NCI-H2171 treated with DMSO at 0.1 percent for 48 hours (cell line): ENCODE measurements around the gene ARHGEF35.
"Not testable (repeated sequence)": the region's sequence is repeated elsewhere in the genome, so short reads cannot be mapped to it uniquely, and the experiment has no call there.

Experiments
- DNase-seq: peaks from one replicate; lab custom pipeline; 2025; lab: John Stamatoyannopoulos, UW

Gene ARHGEF35

DNA sequence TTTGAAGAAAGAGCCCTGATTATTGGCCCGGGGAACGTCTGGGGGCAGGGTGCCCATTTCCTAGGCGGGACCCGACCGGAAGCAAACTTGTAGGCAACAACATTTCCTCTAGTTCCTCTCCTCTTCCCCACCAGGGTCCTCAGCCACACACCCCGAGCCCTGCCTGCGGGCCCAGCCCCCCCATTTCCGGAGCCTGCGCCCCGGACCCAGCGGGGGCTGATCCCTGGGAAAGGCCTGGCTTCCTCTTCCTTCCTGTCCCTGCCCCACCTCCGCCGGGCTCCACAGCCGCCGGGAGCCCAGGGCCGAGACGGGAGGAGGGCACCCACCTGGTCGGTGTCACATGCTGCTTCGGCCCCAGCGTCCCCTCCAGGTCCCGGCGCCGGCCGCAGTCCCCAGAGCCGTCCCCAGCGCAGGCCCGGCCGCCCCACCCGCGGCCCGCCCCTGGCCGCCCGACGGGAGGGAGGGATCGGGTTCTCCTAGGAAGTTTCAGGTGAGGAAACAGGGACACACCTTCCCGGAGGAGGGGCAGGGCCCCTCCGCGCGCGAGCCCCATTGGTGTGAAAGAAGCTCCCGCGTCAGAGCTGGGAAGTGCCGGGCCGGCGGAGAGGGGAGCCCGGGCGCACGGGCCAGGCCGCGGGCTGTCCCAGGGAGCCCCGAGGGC, at the start of gene ARHGEF35:
Gene ARHGEF35, minus strand, starts transcription at position 622 of the 661 bp plus-strand sequence. CDS start 7,450 bp downstream, outside the sequence.
- not testable (repeated sequence) for DNase-seq

DNA sequence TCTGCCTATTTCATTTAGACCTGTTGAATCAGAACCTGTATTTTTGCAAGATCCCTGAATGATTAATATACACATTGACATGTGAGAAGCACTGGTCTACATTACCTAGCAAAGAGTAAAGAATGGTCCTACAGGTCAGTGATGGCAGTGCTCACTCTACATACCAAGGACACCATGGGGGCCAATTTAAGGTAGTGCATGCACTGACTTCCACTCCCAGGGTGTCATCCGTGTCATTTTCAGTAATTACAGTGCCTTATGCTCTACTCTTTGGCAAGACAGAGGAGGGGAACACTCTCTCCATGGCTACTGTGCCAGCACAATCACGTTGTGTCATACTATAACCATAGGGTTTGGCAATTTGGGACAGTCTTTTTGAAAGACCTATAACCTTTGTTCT, 49.7 kb upstream of the ARHGEF35 start:
- not testable (repeated sequence) for DNase-seq

DNA sequence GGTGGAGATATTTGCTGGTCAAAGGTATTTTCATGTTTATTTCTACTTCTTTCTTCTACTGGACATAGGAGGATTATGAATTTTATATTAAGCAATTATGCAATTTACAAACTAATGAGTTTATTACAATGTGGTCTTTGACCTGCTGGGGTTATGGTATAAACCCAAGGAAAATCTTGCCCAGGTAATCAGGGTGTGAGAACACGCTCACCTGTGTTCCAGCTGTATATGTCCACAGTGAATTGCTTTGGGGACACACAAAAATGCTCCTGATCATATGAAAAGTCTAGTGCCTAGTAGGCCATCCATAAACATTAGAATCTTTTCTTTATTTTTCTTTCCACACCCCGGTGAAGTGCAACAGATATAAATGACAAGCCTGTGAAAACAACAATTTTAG, 43.7 kb upstream of the ARHGEF35 start, which contains the start of gene OR2A42:
Gene OR2A42, minus strand, starts transcription at position 241 of the 400 bp plus-strand sequence. CDS start 6,762 bp downstream, outside the sequence.
- DNase-seq, result not testable (repeated sequence)

DNA sequence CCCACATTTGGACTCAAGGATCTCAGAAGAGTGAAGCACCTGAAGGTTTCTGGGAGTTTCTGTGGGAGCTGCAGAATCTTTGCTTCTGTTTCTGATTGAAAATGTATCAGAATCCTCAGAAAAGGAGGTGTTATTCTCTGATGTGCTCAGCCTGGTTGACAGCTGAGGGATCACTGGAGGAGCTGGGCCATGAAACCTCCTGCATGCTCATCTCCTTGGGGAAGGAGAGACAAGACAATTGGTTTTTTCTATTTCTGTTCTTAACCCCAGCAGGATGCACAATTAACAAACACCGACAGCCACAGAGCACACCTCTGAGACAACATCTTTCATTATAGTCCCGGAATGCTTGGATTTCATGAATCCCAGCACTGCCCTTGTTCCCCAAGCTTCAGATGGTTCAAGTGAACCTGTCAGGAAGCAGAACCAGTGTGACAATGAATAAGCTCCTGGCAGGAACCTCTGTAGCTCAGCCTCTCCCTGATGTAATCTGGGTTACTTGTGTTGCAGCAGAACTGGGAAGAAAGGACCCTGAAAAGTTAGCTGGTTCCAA, 43.0 kb upstream of the ARHGEF35 start:
- DNase-seq, result not testable (repeated sequence)

DNA sequence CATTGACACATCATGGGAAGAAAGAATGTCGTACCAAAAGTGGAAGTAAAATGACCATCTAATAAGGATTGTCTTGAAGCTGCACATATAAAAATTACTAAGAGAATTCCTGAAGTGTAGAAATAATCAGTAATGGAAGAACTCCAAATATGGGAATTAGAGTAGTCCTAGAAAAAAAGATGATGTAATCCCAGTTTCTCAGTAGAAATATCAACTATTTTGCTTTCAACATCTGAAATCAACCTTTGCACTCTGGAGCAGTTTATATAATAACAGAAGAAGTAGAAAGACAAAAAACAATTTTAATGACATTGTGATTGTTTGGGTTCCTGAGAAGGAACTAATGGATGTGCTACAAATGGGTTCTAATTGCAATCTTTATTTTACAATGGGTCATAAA, 37.4 kb upstream of the ARHGEF35 start:
- DNase-seq, result not testable (repeated sequence)

DNA sequence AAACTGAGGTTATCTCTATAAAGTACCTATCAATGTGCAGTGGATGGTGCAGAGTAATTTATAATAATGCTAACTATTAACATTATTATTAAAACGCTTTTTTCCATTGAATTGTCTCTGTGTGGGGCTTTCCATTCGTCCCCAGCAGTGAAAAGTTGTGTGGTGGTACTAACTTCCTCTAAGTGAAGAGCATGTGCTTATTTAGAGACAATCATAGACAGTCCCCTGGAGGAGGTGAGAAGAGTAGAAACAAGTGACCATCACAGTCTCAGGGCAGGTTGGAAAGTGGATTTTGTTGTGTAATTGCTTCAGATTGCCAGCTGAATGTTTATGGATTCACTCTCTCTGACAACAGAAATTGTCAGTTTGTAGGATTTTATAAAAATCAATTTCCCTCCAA, 35.4 kb upstream of the ARHGEF35 start:
- DNase-seq, result not testable (repeated sequence)

DNA sequence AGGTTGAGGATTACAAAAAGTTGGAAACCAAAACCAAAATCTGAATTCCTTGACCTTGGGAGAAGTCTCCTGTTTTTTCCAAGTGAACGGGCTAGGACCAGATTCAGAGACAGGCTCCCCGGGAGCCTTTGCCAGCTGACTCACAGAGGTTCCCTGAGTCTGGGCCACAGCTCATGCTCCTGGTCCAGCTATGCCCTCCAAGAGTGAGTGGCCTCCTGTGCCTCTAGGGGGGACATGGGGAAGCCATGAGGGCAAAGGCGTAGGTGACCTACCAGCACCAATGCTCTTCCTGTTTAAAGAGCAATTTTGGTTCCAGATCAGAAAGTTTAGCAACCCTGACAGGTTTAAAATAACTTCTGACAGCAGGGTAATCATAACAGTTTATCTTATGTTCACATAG, 33.2 kb upstream of the ARHGEF35 start:
- DNase-seq, result not testable (repeated sequence)

DNA sequence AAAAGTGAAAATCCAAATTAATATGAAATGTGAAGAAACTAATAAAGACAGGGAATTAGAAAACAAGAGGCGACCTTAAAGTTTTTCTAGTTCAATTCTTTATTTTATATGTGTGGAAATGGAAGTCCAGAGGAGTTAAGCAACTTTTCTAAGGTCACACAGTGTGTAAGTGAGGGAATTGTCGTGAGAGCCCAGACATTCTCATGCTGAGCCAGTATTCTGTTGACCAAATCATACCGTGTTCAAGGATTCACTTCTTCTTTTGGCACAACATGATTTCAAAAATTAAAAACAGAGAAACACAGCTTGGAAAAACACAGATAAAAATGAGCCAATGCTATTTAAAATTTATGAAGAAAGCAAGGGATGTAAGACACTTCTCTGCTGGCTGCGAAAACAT, 31.2 kb upstream of the ARHGEF35 start:
- not testable (repeated sequence) for DNase-seq

DNA sequence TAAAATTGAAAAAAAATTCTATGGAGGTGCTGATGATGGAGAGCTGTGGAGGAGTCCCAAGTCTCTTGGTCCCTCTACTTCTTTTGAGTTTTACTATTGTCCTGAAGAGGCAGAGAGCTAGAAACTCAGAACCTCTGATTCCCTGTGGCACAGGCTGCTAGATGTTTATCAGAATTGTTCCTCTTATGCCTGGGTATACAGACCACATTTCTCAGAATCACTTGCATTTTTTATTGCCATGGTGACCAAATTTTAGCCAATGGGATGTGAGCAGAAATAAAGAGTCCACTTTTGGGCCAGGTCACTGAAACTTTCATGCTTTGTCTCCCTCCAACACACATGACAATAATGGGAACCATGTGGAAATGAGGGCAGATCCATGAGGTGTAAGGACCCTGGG, 28.0 kb upstream of the ARHGEF35 start:
- DNase-seq, result not testable (repeated sequence)

DNA sequence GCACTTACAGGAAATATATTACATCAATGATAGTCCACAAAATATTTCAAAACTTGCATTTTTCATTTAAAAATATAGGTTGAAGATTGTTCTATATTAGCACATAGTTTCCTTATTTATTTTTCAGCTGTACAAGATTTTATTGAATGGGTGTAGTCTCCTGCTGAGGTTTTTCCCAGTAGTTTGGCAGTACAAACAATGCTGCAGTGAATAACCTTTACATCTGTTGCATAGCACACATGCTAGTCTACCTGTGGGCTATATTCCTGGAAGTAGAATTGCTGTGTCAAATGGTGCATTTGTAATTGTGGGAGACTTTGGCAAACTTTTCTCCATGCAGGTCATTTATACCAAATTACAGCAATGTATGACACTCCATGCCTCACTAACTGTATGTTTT, 24.9 kb upstream of the ARHGEF35 start:
- DNase-seq, result not testable (repeated sequence)

DNA sequence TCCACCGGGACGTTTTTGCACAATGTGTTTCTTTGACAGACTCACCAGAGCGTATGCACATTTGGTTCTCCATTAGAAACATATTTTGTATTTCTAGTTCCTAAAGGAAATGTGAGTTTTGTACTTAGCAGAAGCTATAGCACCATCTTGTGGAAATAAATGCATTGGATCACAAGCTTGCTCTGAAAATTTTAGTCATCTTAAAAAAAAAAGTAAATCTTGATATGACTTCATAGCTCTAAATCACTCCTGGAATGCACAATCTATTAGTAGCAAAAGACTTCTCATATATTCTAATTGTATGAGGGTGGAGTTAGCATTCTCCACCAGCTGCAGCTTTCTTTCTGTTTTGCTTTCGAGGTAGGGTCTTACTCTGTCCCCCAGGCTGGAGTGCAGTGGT, 23.5 kb upstream of the ARHGEF35 start:
- DNase-seq, result not testable (repeated sequence)

DNA sequence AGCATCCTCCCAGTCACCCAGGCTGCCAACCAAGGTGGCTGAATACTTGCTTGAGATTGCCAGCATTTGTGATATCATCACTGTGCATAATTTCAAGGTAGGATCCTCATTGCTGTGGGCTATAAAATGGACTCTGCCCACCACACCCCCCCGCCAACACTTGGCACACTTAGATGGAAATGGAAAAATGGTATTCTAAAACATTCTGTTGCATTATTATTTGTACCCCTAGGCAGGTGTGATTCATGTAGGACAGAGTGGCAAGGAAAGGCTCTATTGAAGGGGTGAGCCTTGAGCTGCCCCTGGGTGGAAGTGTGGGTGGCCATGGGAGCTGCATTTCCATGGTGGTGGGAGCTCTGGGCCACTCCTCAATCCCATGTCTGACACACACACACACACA, 22.9 kb upstream of the ARHGEF35 start:
- not testable (repeated sequence) for DNase-seq

DNA sequence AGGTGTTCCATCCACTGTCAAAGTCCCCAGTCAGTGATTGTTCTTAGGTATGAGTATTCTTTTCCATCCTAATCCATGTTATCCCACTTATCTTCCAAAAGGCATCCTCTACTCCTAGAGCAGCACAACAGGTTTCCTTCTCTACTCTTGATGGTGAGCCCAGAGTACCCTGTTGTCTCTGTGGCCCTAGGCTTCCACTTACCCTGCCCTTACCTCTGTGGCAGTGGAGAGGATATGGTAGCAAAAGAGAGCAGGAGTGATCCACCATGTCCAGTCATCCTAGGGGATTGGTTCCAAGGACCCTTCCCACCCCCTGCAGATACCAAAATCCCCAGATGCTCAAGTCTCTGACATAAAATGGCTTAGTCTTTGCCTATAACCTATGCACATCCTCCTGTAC, 21.6 kb upstream of the ARHGEF35 start:
- DNase-seq, result not testable (repeated sequence)

DNA sequence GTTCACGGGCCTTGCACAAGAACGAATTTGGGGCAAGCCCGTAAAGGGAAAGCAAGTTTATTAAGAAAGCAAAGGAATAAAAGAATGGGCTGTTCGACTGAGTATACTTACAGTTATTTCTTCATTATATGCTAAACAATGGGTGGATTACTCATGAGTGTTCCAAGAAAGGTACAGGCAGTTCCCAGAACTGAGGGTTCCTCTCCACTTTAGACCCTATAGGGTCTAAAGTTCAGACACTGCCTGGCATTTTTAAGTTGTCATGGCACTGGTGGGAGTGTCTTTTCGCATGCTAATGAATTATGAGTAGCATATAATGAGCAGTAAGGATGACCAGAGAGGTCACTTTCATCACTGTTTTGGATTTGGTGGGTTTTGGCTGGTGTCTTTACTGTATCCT, 9.7 kb upstream of the ARHGEF35 start:
- DNase-seq, result not testable (repeated sequence)

DNA sequence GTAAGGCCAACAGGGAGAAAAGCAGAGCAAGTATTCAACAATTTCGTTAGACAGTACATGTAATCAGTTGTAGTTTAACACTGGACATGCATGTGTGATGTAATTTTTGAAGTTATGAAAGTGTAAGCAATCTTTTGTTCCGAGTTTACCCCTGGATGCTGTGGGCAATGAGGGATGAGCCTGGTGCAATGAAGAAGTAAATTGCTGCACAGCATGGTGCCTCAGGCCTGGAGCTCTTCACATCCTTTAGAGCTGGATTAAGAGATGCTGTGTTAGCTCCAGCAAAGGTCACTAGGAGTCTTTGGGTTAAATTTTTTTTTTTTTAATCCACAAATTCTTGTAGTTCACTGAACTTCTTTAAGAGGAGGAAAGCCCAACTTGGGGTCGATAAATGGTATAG, 7.5 kb upstream of the ARHGEF35 start:
- not testable (repeated sequence) for DNase-seq

DNA sequence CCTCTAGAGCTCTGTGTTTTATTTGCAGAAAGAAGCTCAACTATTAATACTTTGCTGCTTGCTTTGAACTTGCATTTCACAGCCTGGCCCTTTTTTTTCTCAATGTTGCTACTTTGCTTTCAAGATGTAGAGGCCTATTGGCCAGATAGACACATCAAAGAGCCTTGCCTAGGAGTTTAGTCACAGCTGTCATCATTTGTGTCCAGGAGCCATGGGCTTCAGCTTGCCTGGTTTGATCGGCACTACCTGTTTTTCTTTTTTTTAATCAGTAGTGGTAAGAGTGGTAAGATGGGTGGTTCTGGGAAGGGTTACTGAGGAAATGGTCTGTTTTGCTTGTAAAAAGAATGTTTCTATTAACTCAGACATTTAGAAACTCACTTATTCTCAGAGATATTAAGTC, 6.3 kb upstream of the ARHGEF35 start:
- not testable (repeated sequence) for DNase-seq

DNA sequence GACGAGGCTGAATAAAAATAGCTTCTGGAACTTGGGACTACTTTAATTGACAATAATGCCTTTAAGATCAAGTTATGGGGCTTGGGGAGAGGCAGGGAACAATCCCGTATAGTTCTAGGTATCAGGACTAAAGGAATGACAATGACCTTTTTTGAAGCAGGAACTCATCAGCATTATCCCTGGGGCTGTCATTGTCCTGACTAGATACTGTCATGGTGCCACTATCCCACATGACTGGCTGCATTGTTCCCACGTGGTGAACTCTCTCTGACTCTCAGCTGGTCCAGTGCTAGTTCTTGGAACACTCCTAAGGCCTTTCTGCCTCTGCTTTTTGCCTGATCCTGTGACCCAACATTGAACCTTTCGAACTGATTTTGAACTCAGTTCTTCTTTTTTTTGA, 3.3 kb upstream of the ARHGEF35 start:
- not testable (repeated sequence) for DNase-seq

DNA sequence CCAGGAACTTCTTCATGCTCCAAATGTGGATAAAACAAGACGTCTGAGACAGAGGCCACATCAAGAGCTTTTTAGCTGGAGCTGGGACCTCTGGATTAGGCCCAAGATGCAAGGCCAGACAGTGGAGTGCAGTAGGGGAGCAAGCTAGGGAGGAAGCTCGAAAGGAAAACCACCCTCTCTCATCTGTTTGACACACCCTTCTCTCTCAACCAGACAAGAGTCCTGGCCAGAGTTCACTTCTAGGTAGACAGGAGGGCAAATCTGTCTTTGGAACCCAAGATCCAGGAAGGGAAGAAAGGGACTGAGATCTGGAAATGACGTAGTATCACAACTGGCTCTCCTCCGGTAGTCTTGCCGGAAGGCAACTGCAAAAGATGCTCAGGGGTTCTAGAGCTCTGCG, 1.2 kb downstream of the ARHGEF35 start:
- not testable (repeated sequence) for DNase-seq

DNA sequence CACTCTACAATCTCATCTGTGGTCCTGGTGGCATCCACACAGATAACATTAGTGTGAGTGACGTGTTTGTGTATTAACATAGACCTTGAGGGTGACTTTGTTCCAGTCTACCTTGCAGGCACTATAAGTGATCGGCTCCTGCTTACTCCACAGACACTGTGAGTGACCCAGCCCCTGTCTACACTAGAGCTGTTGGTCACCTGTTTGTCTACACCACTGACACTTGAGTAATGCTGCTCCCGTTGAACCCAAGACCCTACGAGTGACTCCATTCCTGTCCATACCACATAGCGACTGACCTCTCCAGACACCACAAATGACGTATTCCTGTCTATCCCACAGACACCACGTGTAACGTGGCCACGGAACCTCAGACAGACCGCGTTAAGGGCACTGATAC, 1.9 kb downstream of the ARHGEF35 start:
- not testable (repeated sequence) for DNase-seq

DNA sequence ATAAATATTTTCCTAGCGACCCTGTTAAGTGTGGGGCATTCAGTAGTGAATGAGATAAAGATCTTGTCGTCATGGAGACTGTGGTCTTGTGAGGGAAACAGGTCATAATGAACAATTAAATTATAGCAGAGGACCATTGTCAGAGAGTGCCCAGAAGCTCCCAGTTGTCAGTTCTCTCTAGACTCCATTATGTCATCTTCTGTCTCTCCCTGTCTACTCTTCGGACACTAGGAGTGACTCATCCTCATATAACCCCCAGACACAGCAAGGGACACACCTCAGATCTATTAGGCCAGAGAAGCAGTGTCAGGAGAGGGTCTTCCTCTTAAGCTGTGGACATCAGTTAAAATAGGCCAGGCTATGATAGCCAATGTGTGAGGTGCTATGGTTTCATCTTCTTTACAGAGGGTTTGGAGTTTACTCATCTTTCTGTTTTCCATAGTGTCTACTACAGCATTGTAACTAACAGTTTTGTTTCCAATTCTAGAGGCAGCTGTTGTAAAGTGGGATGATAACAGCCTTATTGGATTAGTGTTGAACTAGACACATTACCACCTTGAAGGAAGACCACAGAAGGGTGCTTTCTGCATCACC, 7.0 kb downstream of the ARHGEF35 start:
- not testable (repeated sequence) for DNase-seq

DNA sequence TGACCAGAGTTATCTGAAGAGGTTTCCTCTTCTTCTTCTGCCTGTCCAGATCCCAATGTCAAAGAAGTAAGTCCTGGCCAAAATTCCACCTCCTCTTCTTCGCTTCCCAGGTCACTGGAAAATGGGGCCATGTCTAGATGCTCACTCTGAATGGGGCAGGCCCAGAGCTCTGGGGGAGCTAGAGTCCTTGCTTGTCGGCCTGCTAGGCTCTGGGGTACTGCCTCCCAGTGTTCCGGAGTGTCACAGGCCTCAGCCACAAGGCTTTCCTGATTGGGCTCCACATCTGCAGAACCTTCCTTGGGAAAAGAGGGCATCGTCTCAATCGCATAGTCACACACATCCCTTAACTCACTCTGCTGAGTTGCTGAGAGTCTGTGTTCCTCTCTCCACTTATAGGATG, 7.8 kb downstream of the ARHGEF35 start:
- not testable (repeated sequence) for DNase-seq

DNA sequence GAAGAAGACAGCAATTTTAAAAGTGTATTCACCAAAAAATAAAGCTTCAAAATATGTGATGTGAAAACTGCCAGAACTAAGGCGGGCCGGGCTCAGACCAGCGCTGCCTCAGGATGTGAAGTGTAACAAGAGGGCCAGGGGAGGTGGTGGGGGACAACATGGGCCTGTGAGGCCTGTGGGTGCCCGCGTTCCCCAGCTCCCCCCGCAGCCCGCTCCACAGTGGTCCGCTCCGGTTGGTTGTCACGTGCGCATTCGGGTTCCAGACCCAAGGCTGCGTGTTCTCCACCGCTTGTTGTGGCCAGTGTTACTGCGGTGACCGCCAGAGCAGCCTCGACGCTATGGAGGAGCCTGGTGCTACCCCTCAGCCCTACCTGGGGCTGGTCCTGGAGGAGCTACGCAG, 12.5 kb downstream of the ARHGEF35 start, which contains the start of gene CTAGE4:
Gene CTAGE4, plus strand, starts transcription at position 301 of the 400 bp plus-strand sequence. Its CDS starts 38 bp downstream, at position 339.
- not testable (repeated sequence) for DNase-seq

DNA sequence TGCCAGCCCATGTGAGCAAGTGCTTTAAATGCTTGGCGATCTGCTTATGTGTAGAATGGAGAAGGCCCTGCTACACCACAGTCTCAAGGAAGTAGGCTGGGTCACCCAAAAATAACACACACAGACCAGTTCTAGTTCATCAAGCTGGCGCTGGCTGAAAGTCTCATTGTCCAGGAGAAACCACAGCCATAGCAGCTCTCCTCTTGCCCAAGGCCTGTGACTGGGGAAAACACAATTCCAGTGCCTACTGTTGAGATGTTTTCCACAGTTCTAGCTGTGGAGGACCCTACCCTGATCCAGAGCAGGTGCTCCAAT, 16.5 kb downstream of the ARHGEF35 start:
- not testable (repeated sequence) for DNase-seq
